ENCODE measurements around the gene C5orf46. TPM values are rescaled to one million over a fixed set of nuclear protein-coding genes. Genes with fewer than 3 reads are reported as not detected.

C5orf46 gene
- total and polyA plus RNA-seq, 4 donors: not detected

DNA sequence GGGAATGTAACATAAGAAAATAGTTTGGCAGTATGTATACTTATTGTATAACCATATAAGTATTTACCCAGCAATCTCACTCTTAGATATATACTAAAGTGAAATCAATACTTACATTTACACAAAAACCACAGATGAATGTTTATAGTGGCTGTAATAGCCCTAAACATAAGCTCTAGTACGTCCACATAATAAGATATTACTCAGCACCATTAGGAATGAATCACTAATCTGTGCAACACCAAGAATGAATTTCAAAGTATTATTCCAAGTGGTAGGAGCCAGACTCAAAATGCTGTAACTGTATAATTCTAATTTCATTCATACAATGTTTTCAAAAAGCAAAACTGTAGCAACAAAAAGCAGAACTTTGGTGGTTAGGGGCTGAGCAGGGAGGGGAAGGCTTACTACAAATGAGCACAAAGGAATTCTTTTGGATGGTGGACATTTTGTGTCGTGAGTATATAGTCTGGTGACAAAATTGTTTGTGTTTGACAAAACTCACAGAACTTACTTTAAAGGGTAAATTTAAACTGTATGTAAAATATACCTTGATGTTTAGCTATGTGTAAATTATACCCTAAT is 11.9 kb upstream of the C5orf46 start:
- no peak for TF ChIP-seq GABPA (IDR thresholded peaks at IDR 0.05 in 1 of 2, conservative IDR thresholded peaks at IDR 0.05 in 1 of 2)
- TF ChIP-seq, protein P1, sequence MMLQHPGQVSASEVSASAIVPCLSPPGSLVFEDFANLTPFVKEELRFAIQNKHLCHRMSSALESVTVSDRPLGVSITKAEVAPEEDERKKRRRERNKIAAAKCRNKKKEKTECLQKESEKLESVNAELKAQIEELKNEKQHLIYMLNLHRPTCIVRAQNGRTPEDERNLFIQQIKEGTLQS (IDR thresholded peaks at IDR 0.05): no peak
- TF ChIP-seq, protein P2, sequence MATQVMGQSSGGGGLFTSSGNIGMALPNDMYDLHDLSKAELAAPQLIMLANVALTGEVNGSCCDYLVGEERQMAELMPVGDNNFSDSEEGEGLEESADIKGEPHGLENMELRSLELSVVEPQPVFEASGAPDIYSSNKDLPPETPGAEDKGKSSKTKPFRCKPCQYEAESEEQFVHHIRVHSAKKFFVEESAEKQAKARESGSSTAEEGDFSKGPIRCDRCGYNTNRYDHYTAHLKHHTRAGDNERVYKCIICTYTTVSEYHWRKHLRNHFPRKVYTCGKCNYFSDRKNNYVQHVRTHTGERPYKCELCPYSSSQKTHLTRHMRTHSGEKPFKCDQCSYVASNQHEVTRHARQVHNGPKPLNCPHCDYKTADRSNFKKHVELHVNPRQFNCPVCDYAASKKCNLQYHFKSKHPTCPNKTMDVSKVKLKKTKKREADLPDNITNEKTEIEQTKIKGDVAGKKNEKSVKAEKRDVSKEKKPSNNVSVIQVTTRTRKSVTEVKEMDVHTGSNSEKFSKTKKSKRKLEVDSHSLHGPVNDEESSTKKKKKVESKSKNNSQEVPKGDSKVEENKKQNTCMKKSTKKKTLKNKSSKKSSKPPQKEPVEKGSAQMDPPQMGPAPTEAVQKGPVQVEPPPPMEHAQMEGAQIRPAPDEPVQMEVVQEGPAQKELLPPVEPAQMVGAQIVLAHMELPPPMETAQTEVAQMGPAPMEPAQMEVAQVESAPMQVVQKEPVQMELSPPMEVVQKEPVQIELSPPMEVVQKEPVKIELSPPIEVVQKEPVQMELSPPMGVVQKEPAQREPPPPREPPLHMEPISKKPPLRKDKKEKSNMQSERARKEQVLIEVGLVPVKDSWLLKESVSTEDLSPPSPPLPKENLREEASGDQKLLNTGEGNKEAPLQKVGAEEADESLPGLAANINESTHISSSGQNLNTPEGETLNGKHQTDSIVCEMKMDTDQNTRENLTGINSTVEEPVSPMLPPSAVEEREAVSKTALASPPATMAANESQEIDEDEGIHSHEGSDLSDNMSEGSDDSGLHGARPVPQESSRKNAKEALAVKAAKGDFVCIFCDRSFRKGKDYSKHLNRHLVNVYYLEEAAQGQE (IDR thresholded peaks at IDR 0.05): no peak
- TF ChIP-seq HNF4G (IDR thresholded peaks at IDR 0.05): no peak
- no peak for TF ChIP-seq FOXA1 (IDR thresholded peaks at IDR 0.05)
- no peak for TF ChIP-seq HNF4A (conservative IDR thresholded peaks at IDR 0.05)
- TF ChIP-seq, protein P3, sequence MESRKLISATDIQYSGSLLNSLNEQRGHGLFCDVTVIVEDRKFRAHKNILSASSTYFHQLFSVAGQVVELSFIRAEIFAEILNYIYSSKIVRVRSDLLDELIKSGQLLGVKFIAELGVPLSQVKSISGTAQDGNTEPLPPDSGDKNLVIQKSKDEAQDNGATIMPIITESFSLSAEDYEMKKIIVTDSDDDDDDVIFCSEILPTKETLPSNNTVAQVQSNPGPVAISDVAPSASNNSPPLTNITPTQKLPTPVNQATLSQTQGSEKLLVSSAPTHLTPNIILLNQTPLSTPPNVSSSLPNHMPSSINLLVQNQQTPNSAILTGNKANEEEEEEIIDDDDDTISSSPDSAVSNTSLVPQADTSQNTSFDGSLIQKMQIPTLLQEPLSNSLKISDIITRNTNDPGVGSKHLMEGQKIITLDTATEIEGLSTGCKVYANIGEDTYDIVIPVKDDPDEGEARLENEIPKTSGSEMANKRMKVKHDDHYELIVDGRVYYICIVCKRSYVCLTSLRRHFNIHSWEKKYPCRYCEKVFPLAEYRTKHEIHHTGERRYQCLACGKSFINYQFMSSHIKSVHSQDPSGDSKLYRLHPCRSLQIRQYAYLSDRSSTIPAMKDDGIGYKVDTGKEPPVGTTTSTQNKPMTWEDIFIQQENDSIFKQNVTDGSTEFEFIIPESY (IDR thresholded peaks at IDR 0.05): no peak
- TF ChIP-seq TAF1 (conservative IDR thresholded peaks at IDR 0.05): no peak
- no peak for TF ChIP-seq CTCF (IDR thresholded peaks at IDR 0.05; ENCODE audit: low read depth, low read length, missing input control)
- no peak for DNase-seq (ENCODE audit: low spot score)
- Histone ChIP-seq H3K27me3 (ENCODE audit: control insufficient read depth in 4 of 4, insufficient read depth in 4 of 4, low read length in 3 of 4) (no peaks in the 10 kb centered on the region), H3K27ac (ENCODE audit: low read depth in 1 of 2, low read length in 2 of 2) (no peak overlapping the region), H3K4me1 (ENCODE audit: control insufficient read depth in 4 of 4, insufficient read depth in 4 of 4, low read length in 3 of 4) (no peaks in the 10 kb centered on the region), H3K9me3 (ENCODE audit: control insufficient read depth in 4 of 4, low read length in 3 of 4) (no peaks in the 10 kb centered on the region), H3K36me3 (ENCODE audit: control insufficient read depth in 4 of 4, insufficient read depth in 3 of 4, low read depth in 1 of 4, low read length in 3 of 4) (no peaks in the 10 kb centered on the region), H3K9ac (ENCODE audit: low read depth in 1 of 2, low read length in 2 of 2) (no peak overlapping the region), H3K4me3 (ENCODE audit: low read depth in 1 of 3, low read length in 3 of 3) (no peak overlapping the region)
- WGBS: 66% methylated on average over 2 of the region's 2 CpGs

DNA sequence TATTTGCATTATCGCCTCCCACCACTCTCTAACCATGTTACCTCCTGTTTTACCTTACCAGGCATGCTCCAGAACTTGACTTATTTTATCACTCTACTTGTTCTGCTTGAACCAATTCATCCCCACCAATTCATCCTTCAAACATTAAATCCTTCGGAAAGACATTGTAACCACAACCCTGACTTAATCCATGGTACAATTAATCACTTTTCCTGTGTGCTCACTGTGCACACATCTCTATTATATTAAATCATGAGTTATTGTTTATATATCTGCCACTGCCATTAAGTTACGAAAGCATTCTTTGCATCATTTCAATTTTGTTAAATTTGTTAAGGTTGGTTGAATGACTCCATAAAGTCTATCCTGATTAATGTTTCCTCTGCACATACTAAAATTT is 7.4 kb upstream of the C5orf46 start:
- Histone ChIP-seq H3K9me3 (ENCODE audit: control insufficient read depth in 4 of 4, low read length in 3 of 4) (no peaks in the 10 kb centered on the region), H3K4me1 (ENCODE audit: control insufficient read depth in 4 of 4, insufficient read depth in 4 of 4, low read length in 3 of 4) (peaks cover 0 to 8% (median 0%) of the 10 kb centered on the region in 4 donors), H3K27me3 (ENCODE audit: control insufficient read depth in 4 of 4, insufficient read depth in 4 of 4, low read length in 3 of 4) (no peaks in the 10 kb centered on the region), H3K4me3 (ENCODE audit: low read depth in 1 of 3, low read length in 3 of 3) (no peak overlapping the region), H3K36me3 (ENCODE audit: control insufficient read depth in 4 of 4, insufficient read depth in 3 of 4, low read depth in 1 of 4, low read length in 3 of 4) (no peaks in the 10 kb centered on the region), H3K9ac (ENCODE audit: low read depth in 1 of 2, low read length in 2 of 2) (no peak overlapping the region), H3K27ac (ENCODE audit: low read depth in 1 of 2, low read length in 2 of 2) (no peak overlapping the region)
- 96% methylated on average over 3 of the region's 3 CpGs for WGBS
- TF ChIP-seq GABPA (IDR thresholded peaks at IDR 0.05 in 1 of 2, conservative IDR thresholded peaks at IDR 0.05 in 1 of 2): no peak
- no peak for TF ChIP-seq FOXA1 (IDR thresholded peaks at IDR 0.05)
- TF ChIP-seq CTCF (IDR thresholded peaks at IDR 0.05; ENCODE audit: low read depth, low read length, missing input control): no peak
- TF ChIP-seq, protein P3 (IDR thresholded peaks at IDR 0.05): no peak
- no peak for TF ChIP-seq RXRA (IDR thresholded peaks at IDR 0.05)
- DNase-seq (ENCODE audit: low spot score): no peak

Measured in liver (tissue), 9 donors.